CD4-positive, alpha-beta T cell (primary cell): Measurements from ENCODE around the gene CACNG8. TPM values are rescaled to one million over a fixed set of nuclear protein-coding genes. Genes with fewer than 3 reads are reported as not detected.

Experiments used
- ATAC-seq: fragments of 200-7000 bp; cut with Tn5 transposase; one replicate; pipeline ENCODE4 v1.10.0; 2022; ENCODE audit warnings: mild to moderate bottlenecking; ENCODE audit not compliant: poor library complexity
- CTCF ChIA-PET: fragments of 350-600 bp; sonication (Branson Sonifier 250); formaldehyde crosslinking; loops from one replicate; lab custom pipeline; 2021; ENCODE audit warnings: antibody characterized with exemption, inconsistent platforms; lab: Charles Lee
- POLR2A ChIA-PET: fragments of 350-600 bp; sonication (Branson Sonifier 250); formaldehyde crosslinking; loops from one replicate; lab custom pipeline; 2021; ENCODE audit warnings: antibody characterized with exemption, inconsistent platforms; lab: Charles Lee
- DNase-seq, 14 experiments: peaks; one replicate each; pipeline ENCODE4 v3.0.0-alpha.2; 2013 to 2020; ENCODE audit warnings: mixed read lengths in 2 of 14
- H3K27ac ChIP-seq, 2 donors: one replicate each; pipeline versions ENCODE4 v1.5.1 to v1.7.0; 2013; ENCODE audit warnings: low read length in 2 of 2, low read depth in 1 of 2, mild to moderate bottlenecking in 1 of 2
- H3K27me3 ChIP-seq, 2 experiments: 1 replicate in 1 of 2; 2 replicates in 1 of 2; pipeline versions ENCODE4 v1.6.1 to v1.7.0; 2013; ENCODE audit warnings: low read length in 2 of 2, control low read depth in 1 of 2, mild to moderate bottlenecking in 1 of 2, moderate library complexity in 1 of 2; ENCODE audit not compliant: insufficient read depth in 2 of 2, control insufficient read depth in 1 of 2
- H3K36me3 ChIP-seq: one replicate; pipeline ENCODE4 v1.6.1; 2013; ENCODE audit warnings: low read length, control low read depth; ENCODE audit not compliant: insufficient read depth
- H3K4me1 ChIP-seq: one replicate; pipeline ENCODE4 v1.6.1; 2013; ENCODE audit warnings: low read length, control low read depth; ENCODE audit not compliant: insufficient read depth
- H3K4me3 ChIP-seq: one replicate; pipeline ENCODE4 v1.5.1; 2013; ENCODE audit warnings: mild to moderate bottlenecking, low read length, moderate library complexity
- H3K9me3 ChIP-seq, 2 experiments: 1 replicate in 1 of 2; 2 replicates in 1 of 2; pipeline versions ENCODE4 v1.6.1 to v1.7.0; 2013; ENCODE audit warnings: low read length in 2 of 2, mild to moderate bottlenecking in 2 of 2, control low read depth in 1 of 2, moderate library complexity in 1 of 2; ENCODE audit not compliant: control insufficient read depth in 1 of 2, insufficient read depth in 1 of 2
- H3K27ac Mint-ChIP-seq: one replicate; pipeline ENCODE4 v1.8.0; 2020; ENCODE audit warnings: mixed read lengths
- H3K27me3 Mint-ChIP-seq: one replicate; pipeline ENCODE4 v1.8.0; 2021; ENCODE audit warnings: mixed read lengths
- H3K36me3 Mint-ChIP-seq: one replicate; pipeline ENCODE4 v1.8.0; 2021; ENCODE audit warnings: low read depth, mixed read lengths
- H3K4me1 Mint-ChIP-seq: one replicate; pipeline ENCODE4 v1.8.0; 2021; ENCODE audit warnings: low read depth, mixed read lengths
- H3K4me3 Mint-ChIP-seq: one replicate; pipeline ENCODE4 v1.8.0; 2020; ENCODE audit warnings: mild to moderate bottlenecking, mixed read lengths
- H3K9me3 Mint-ChIP-seq: one replicate; pipeline ENCODE4 v1.8.0; 2020; ENCODE audit warnings: mixed read lengths
- CTCF ChIP-seq: fragments of 200-600 bp; IDR thresholded peaks from one replicate; pipeline ENCODE4 v1.8.0; 2022; ENCODE audit warnings: antibody characterized with exemption, mild to moderate bottlenecking
- intact Hi-C, 2 experiments: fragments of 100-400 bp; cut with DNase I in 1 of 2; cut with micrococcal nuclease in 1 of 2; formaldehyde crosslinking; loops; one replicate each; pipeline versions ENCODE4 v1.15.1 to v1.9.0; 2023 to 2025; cut with DNase I, micrococcal nuclease
- total RNA-seq, 174 experiments: library from RNA in 2 of 174; stranded (reverse) in 2 of 174; gene quantifications; one replicate each; pipeline ENCODE4 v1.2.3 and lab custom pipeline; 2021 to 2026

CACNG8 gene
- total RNA-seq, 2 experiments from 2014 or later: not detected

DNA sequence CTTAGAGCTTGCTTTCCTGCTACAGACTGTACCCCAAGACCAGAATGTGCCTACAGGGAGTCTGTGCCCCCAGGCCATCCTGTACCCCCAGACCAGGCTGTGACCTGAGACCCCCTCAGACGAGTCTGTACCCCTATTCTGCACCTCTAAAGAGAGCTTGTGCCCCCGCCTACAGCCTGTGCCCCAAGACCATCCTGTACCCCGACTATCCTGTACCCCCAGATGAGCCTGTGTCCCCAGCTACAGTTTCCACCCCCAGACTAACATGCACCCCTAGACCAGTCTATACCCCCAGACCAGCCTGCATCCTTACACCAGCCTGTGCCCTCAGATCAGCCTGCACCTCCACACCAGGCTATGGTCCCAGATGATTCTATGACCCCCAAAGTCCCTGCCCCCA, 30.7 kb downstream of the CACNG8 start:
- H3K27me3 Mint-ChIP-seq: peaks cover 70% of the 10 kb centered on the region
- CTCF ChIA-PET: no interaction called here
- TF ChIP-seq CTCF: no peak
- Histone ChIP-seq H3K36me3 (no peaks in the 10 kb centered on the region), H3K4me3 (no peak overlapping the region), H3K27ac (no peak overlapping the region), H3K9me3 (peaks cover 0 to 4% of the 10 kb centered on the region in 2 experiments), H3K4me1 (peaks cover 9% of the 10 kb centered on the region), H3K27me3 (peaks cover 33 to 43% of the 10 kb centered on the region in 2 experiments)
- ATAC-seq: no peak
- H3K4me3 Mint-ChIP-seq: no peak overlapping the region
- H3K9me3 Mint-ChIP-seq: no peaks in the 10 kb centered on the region
- peaks cover 4% of the 10 kb centered on the region for H3K4me1 Mint-ChIP-seq
- POLR2A ChIA-PET: no interaction called here
- intact Hi-C loops: no loop called here
- no peaks in the 10 kb centered on the region for H3K36me3 Mint-ChIP-seq
- DNase-seq: no peak
- H3K27ac Mint-ChIP-seq: no peak overlapping the region

DNA sequence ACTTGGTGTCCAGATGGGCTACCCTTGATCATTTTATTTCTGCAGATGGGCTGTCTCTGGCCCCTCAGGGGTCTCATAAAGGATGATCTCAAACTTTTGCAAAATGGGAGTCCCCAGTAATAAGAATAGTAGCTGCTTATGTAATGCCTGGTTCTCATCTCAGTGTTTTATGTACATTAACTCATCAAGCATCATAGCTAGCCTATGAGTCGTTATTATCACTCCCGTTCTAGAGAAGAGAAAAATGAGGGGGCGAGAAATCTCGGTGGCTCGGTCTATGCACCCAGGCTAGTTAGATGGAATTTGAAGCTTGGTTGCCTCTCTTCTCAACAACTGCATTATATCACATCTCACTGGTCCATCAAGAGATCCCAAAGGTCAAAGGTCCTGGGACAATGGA, 32.1 kb downstream of the CACNG8 start:
- no peak for TF ChIP-seq CTCF
- intact Hi-C loops: no loop called here
- Histone ChIP-seq H3K27me3 (peaks cover 33 to 43% of the 10 kb centered on the region in 2 experiments), H3K4me1 (peaks cover 9% of the 10 kb centered on the region), H3K9me3 (no peaks in the 10 kb centered on the region), H3K4me3 (no peak overlapping the region), H3K27ac (no peak overlapping the region), H3K36me3 (no peaks in the 10 kb centered on the region)
- ATAC-seq (no peak), DNase-seq (no peak)
- H3K4me1 Mint-ChIP-seq: peaks cover 4% of the 10 kb centered on the region
- H3K27ac Mint-ChIP-seq: no peak overlapping the region
- H3K27me3 Mint-ChIP-seq: peaks cover 73% of the 10 kb centered on the region
- CTCF ChIA-PET: no interaction called here
- no peaks in the 10 kb centered on the region for H3K36me3 Mint-ChIP-seq
- no peak overlapping the region for H3K4me3 Mint-ChIP-seq
- H3K9me3 Mint-ChIP-seq: no peaks in the 10 kb centered on the region
- POLR2A ChIA-PET: no interaction called here

DNA sequence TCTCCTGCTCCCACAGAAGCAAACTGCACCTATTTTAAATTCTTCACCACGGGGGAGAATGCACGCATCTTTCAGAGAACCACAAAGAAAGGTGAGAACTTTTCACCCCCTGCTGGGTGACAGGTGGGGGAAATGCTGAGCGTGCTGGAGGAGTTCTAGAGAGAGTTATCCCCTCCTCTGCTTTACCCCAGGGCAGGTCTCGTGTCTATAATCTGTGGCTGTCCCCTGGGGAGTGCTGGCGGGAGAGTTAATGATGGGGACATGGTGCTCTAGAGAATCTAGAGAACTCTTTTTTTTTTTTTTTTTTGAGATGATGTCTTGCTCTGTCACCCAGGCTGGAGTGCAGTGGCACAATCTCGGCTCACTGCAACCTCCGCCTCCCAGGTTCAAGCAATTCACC, 35.5 kb downstream of the CACNG8 start:
- no peak for TF ChIP-seq CTCF
- H3K36me3 Mint-ChIP-seq: no peaks in the 10 kb centered on the region
- H3K9me3 Mint-ChIP-seq: no peaks in the 10 kb centered on the region
- intact Hi-C loops: no loop called here
- Histone ChIP-seq H3K4me1 (no peaks in the 10 kb centered on the region), H3K36me3 (no peaks in the 10 kb centered on the region), H3K4me3 (no peak overlapping the region), H3K27me3 (peaks cover 20 to 37% of the 10 kb centered on the region in 2 experiments), H3K9me3 (no peaks in the 10 kb centered on the region), H3K27ac (no peak overlapping the region)
- ChIA-PET CTCF (no interaction called here), POLR2A (no interaction called here)
- DNase-seq (no peak), ATAC-seq (no peak)
- H3K27me3 Mint-ChIP-seq: peaks cover 84% of the 10 kb centered on the region
- H3K27ac Mint-ChIP-seq: no peak overlapping the region
- no peak overlapping the region for H3K4me3 Mint-ChIP-seq
- H3K4me1 Mint-ChIP-seq: no peaks in the 10 kb centered on the region
